HS-5 (cell line): Measurements from ENCODE around the gene COG2.

Source experiments
- DNase-seq: peaks from one replicate; pipeline ENCODE4 v3.0.0-alpha.2; 2012; ENCODE audit warnings: low read depth

Gene COG2

GRCh38 chr1:230701895-230702768 is 59.9 kb downstream of the COG2 start:
- no peak for DNase-seq

GRCh38 chr1:230702934-230703678 is 60.8 kb downstream of the COG2 start:
- DNase-seq, result no peak

- DNase-seq, result no peak
Observed at GRCh38 chr1:230703679-230704385, 61.6 kb downstream of the COG2 start.

GRCh38 chr1:230704830-230705229 is 62.5 kb downstream of the COG2 start:
- no peak for DNase-seq

GRCh38 chr1:230705289-230706019 is 63.2 kb downstream of the COG2 start:
- DNase-seq, result no peak

GRCh38 chr1:230706020-230706699 is 63.9 kb downstream of the COG2 start:
- no peak for DNase-seq

GRCh38 chr1:230706887-230707731 is 64.8 kb downstream of the COG2 start:
- DNase-seq, result no peak

GRCh38 chr1:230707732-230708630 is 65.7 kb downstream of the COG2 start:
- no peak for DNase-seq

GRCh38 chr1:230708631-230709580 is 66.6 kb downstream of the COG2 start:
- DNase-seq, result no peak

- no peak for DNase-seq
Observed at GRCh38 chr1:230709619-230710542, 67.6 kb downstream of the COG2 start.

- no peak for DNase-seq
Observed at GRCh38 chr1:230710543-230710904, 68.2 kb downstream of the COG2 start.

- no peak for DNase-seq
Observed at GRCh38 chr1:230711245-230711644, 69.0 kb downstream of the COG2 start.

GRCh38 chr1:230712470-230712942 is 70.2 kb downstream of the COG2 start:
- DNase-seq, result no peak

GRCh38 chr1:230713138-230713537 is 70.9 kb downstream of the COG2 start:
- DNase-seq, result no peak

- no peak for DNase-seq
Observed at GRCh38 chr1:230713547-230713914, 71.2 kb downstream of the COG2 start.

- DNase-seq, result peak; percentile 26
Observed at GRCh38 chr1:230713915-230714764, 71.9 kb downstream of the COG2 start, which contains the start of gene AGT. AGT (minus strand) TSS chr1:230714122; CDS start chr1:230710823, 3,299 bp downstream.
